ENCODE data around the gene EPS8L2. TPM values are rescaled to one million over a fixed set of nuclear protein-coding genes. Genes with fewer than 3 reads are reported as not detected.
"Not testable (repeated sequence)": the region's sequence is repeated elsewhere in the genome, so short reads cannot be mapped to it uniquely, and the experiment has no call there.

Gene EPS8L2
- total RNA-seq, 1 experiment from 2014 or later = not detected

GRCh38 chr11:679271-680207 is 26.5 kb upstream of the EPS8L2 start:
- no peaks in the 10 kb centered on the region for H3K27me3 ChIP-seq (replicated peaks)
- H3K4me3 ChIP-seq = no peak overlapping the region
- no peaks in the 10 kb centered on the region for H3K9me3 ChIP-seq (replicated peaks)
- H3K27ac ChIP-seq = no peak overlapping the region
- H3K36me3 ChIP-seq = 0 out of 2 replicates have a peak, but pooled peaks cover 3% of the 10 kb centered on the region
- H3K4me1 ChIP-seq (replicated peaks) = no peaks in the 10 kb centered on the region
- no peak for DNase-seq (ENCODE audit: low read depth in 1 of 2, low spot score in 2 of 2)

DNA sequence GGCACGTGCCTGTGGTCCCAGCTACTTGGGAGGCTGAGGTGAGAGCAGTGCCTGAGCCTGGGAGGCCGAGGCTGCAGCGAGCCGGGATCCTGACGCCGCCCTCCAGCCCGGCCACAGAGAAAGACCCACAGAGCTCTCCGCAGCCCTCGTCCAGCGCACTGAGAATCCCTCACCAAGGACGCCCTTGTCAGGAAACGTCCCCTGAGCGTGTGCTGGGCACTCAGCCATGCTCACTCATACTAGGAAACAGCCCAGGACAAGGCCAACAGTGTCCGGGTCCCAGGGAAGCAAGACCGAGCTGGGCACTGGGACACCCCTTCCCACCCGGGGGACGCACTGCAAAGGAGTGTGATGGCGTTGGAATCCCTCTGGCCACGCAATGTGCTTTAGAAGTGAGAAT is 25.6 kb upstream of the EPS8L2 start:
- Histone ChIP-seq H3K9me3 (replicated peaks) (no peaks in the 10 kb centered on the region), H3K4me1 (replicated peaks) (no peaks in the 10 kb centered on the region), H3K27ac (no peak overlapping the region), H3K4me3 (no peak overlapping the region), H3K27me3 (replicated peaks) (no peaks in the 10 kb centered on the region), H3K36me3 (0 out of 2 replicates have a peak, but pooled peaks cover 3% of the 10 kb centered on the region)
- no peak for DNase-seq (ENCODE audit: low read depth in 1 of 2, low spot score in 2 of 2)

- H3K27ac ChIP-seq = no peak overlapping the region
- H3K27me3 ChIP-seq (replicated peaks) = no peaks in the 10 kb centered on the region
- H3K4me1 ChIP-seq (replicated peaks) = no peaks in the 10 kb centered on the region
- H3K4me3 ChIP-seq = no peak overlapping the region
- no peaks in the 10 kb centered on the region for H3K9me3 ChIP-seq (replicated peaks)
- DNase-seq (ENCODE audit: low read depth in 1 of 2, low spot score in 2 of 2) = no peak
- H3K36me3 ChIP-seq = 0 out of 2 replicates have a peak, but pooled peaks cover 3% of the 10 kb centered on the region
Measured at GRCh38 chr11:680970-681369, 25.1 kb upstream of the EPS8L2 start.

DNA sequence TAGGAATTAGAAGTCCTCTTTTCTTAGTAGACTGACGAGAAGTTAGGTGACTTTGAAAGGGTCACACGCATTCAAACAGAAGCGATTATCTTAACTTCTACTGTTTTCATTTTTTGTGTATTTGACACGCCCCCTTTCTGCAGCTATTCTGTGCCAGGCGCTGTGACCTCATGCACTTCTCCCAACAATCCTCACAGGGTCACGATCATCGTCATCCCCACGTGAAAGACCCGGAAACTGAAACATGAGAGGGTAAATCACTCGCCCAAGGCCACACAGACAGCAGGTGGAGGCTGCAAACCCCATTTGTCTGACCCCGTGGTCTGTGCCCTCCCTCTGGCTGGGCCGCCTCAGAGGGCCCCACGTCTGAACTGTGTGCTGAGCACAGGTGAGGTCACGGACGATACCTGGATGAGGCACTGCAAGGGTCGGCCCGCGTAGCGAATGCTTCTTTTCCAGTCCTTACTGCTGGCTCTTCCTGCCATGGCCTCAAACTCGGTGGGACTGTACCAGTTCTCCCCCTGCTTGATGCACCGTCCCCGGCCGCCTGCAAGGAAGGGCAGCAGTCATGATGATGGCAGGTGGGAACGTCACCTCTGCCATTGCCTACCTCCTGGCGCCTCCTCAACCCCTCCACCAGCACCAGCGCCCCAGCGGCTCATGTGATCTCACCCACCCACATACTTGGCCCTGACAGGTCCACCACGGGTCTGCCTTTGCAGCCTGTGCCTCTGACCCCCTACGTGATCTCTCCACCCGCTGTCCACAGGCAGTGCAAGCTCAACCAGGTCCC is 19.4 kb upstream of the EPS8L2 start:
- no peak overlapping the region for H3K4me3 ChIP-seq
- H3K9me3 ChIP-seq (replicated peaks) = no peaks in the 10 kb centered on the region
- no peak overlapping the region for H3K27ac ChIP-seq
- H3K4me1 ChIP-seq (replicated peaks) = no peaks in the 10 kb centered on the region
- no peak for DNase-seq (ENCODE audit: low read depth in 1 of 2, low spot score in 2 of 2)
- H3K27me3 ChIP-seq (replicated peaks) = no peaks in the 10 kb centered on the region
- H3K36me3 ChIP-seq = no peaks in the 10 kb centered on the region

DNA sequence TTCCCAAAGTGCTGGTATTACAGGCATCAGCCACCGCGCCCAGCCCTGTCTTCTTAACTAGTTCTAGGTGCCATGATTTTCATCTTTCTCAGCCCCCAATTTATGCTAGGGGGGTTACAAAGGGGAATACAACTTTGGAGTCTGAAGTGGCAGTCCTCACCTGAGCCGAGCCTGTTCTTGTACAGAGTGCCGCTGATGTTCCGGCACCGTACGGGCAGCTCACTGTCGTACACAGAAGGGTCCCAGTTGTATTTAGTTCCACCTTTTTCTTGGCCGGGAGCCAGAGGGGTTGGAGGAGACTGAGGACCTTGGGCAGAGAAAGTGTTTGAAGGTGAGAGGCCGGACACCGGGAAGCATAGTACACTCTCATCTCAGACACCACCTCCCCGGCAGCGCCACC is 18.3 kb upstream of the EPS8L2 start:
- H3K4me1 ChIP-seq (replicated peaks) = no peaks in the 10 kb centered on the region
- H3K27me3 ChIP-seq (replicated peaks) = no peaks in the 10 kb centered on the region
- no peaks in the 10 kb centered on the region for H3K36me3 ChIP-seq
- no peak for DNase-seq (ENCODE audit: low read depth in 1 of 2, low spot score in 2 of 2)
- H3K27ac ChIP-seq = no peak overlapping the region
- no peaks in the 10 kb centered on the region for H3K9me3 ChIP-seq (replicated peaks)
- no peak overlapping the region for H3K4me3 ChIP-seq

DNA sequence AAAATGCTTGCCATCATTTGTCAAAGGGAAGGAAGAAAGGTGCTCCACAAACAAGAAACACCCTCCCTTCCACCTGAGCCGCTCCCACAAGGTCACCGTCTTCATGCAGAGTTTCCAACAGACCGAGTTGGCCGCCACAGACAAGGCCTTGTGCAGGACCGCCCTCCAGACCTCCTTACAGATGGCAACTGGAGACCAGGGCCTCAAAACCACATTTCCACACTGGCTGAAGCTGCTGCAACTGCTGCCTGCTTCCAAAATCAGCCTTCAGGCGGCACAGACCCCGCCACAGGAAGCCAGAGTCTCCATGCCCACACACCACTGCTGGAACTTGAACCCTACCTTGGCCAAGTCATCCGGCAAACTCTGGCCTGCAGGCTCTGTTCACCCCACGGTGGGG is 17.4 kb upstream of the EPS8L2 start:
- no peak for DNase-seq (ENCODE audit: low read depth in 1 of 2, low spot score in 2 of 2)
- no peak overlapping the region for H3K4me3 ChIP-seq
- H3K36me3 ChIP-seq = no peaks in the 10 kb centered on the region
- no peaks in the 10 kb centered on the region for H3K4me1 ChIP-seq (replicated peaks)
- no peaks in the 10 kb centered on the region for H3K9me3 ChIP-seq (replicated peaks)
- no peak overlapping the region for H3K27ac ChIP-seq
- H3K27me3 ChIP-seq (replicated peaks) = no peaks in the 10 kb centered on the region

GRCh38 chr11:689625-690024 is 16.4 kb upstream of the EPS8L2 start:
- no peak for DNase-seq (ENCODE audit: low read depth in 1 of 2, low spot score in 2 of 2)
- Histone ChIP-seq H3K9me3 (replicated peaks) (no peaks in the 10 kb centered on the region), H3K4me3 (no peak overlapping the region), H3K27me3 (replicated peaks) (no peaks in the 10 kb centered on the region), H3K36me3 (no peaks in the 10 kb centered on the region), H3K4me1 (replicated peaks) (peaks cover 2% of the 10 kb centered on the region), H3K27ac (no peak overlapping the region)

DNA sequence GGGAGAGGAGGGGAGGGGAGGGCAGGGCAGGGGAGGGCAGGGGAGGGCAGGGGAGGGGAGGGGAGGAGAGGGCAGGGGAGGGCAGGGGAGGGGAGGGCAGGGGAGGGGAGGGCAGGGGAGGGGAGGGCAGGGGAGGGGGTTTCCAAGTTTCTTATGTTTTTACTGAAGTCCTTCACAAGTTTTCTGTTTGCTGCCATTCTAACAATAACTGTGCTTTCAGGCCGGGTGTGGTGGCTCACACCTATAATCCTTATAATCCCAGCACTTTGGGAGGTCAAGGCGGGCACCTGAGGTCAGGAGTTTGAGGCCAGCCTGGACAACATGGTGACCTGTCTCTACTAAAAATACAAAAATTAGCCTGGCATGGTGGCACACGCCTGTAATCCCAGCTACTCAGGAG is 15.8 kb upstream of the EPS8L2 start:
- not testable (repeated sequence) for H3K4me3 ChIP-seq; H3K4me1 ChIP-seq (replicated peaks); DNase-seq (ENCODE audit: low read depth in 1 of 2, low spot score in 2 of 2); H3K27me3 ChIP-seq (replicated peaks); H3K36me3 ChIP-seq; H3K9me3 ChIP-seq (replicated peaks); H3K27ac ChIP-seq

DNA sequence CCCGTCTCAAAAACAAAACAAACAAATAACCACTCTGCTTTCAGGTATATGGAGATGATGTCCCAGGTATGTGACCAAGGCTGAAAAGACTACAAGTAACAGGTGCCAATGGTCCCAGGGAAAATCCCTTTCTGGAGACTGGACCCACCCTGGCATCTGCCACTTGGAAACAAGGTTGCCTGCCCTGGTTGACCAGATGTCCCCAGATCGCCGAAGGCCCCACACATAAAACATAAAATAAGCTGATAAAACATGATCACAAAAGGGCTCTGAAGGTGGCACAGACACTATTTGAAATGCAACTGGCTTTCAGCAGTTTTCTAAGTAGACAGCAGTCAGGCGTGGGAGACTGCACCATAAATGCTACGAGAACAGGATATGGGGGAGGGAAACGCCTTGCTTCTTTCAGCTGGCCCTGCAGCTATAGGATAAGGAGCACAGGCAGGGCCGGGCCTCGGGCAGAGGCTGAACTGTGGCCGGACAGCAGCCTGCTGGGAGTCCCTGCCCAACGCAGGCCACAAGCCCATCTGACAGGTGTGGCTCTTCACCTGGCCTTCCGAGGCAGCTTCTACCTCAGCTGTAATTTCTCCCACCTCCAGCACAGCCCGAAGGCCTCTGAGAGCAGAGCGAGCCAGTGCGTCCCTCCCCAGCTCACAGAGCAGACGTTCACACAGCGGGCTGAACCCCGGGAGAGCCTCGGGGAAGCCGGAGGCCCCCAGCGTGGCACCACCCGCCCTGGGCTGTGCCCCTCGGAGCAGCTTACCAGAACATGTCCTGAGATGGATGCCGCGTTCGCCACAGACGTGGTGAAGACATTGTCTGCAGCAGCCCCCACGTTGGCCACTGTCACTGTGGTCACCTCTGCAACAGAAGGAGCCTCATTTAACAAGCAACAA is 15.0 kb upstream of the EPS8L2 start:
- DNase-seq (ENCODE audit: low read depth in 1 of 2, low spot score in 2 of 2) = no peak
- Histone ChIP-seq H3K4me3 (no peak overlapping the region), H3K36me3 (no peaks in the 10 kb centered on the region), H3K4me1 (replicated peaks) (peaks cover 4% of the 10 kb centered on the region), H3K27ac (no peak overlapping the region), H3K27me3 (replicated peaks) (no peaks in the 10 kb centered on the region), H3K9me3 (replicated peaks) (no peaks in the 10 kb centered on the region)

GRCh38 chr11:691710-692590 is 14.1 kb upstream of the EPS8L2 start:
- no peaks in the 10 kb centered on the region for H3K9me3 ChIP-seq (replicated peaks)
- DNase-seq (ENCODE audit: low read depth in 1 of 2, low spot score in 2 of 2) = no peak
- H3K36me3 ChIP-seq = no peaks in the 10 kb centered on the region
- H3K4me1 ChIP-seq (replicated peaks) = peaks cover 4% of the 10 kb centered on the region
- no peak overlapping the region for H3K27ac ChIP-seq
- H3K4me3 ChIP-seq = no peak overlapping the region
- H3K27me3 ChIP-seq (replicated peaks) = no peaks in the 10 kb centered on the region

GRCh38 chr11:692824-693414 is 13.1 kb upstream of the EPS8L2 start:
- peaks cover 7% of the 10 kb centered on the region for H3K4me1 ChIP-seq (replicated peaks)
- H3K4me3 ChIP-seq = no peak overlapping the region
- no peaks in the 10 kb centered on the region for H3K36me3 ChIP-seq
- H3K27ac ChIP-seq = no peak overlapping the region
- no peaks in the 10 kb centered on the region for H3K27me3 ChIP-seq (replicated peaks)
- H3K9me3 ChIP-seq (replicated peaks) = no peaks in the 10 kb centered on the region
- no peak for DNase-seq (ENCODE audit: low read depth in 1 of 2, low spot score in 2 of 2)

GRCh38 chr11:693415-693831 is 12.6 kb upstream of the EPS8L2 start:
- Histone ChIP-seq H3K27me3 (replicated peaks) (no peaks in the 10 kb centered on the region), H3K36me3 (no peaks in the 10 kb centered on the region), H3K4me3 (no peak overlapping the region), H3K4me1 (replicated peaks) (peaks cover 7% of the 10 kb centered on the region), H3K27ac (no peak overlapping the region), H3K9me3 (replicated peaks) (no peaks in the 10 kb centered on the region)
- no peak for DNase-seq (ENCODE audit: low read depth in 1 of 2, low spot score in 2 of 2)

Data from SJSA1 (cell line).